Thyroid gland (tissue), 4 donors: ENCODE data around the gene SLC12A8. TPM values are rescaled to one million over a fixed set of nuclear protein-coding genes. Genes with fewer than 3 reads are reported as not detected.

Experiments used
- DNase-seq, 2 donors: peaks; one replicate each; pipeline ENCODE4 v3.0.0-alpha.2; 2019
- H3K27ac ChIP-seq, 3 donors: fragments of 200-600 bp; sonication (generic); 1 replicate in 2 of 3; 2 replicates in 1 of 3; pipeline ENCODE4 v1.5.1; 2016 to 2019; ENCODE audit warnings: mild to moderate bottlenecking in 1 of 3, moderate library complexity in 1 of 3
- H3K27me3 ChIP-seq: fragments of 200-600 bp; sonication (generic); one replicate; pipeline ENCODE4 v1.5.1; 2019
- H3K36me3 ChIP-seq, 2 donors: fragments of 200-600 bp; sonication (generic); one replicate each; pipeline ENCODE4 v1.5.1; 2016 to 2019
- H3K4me1 ChIP-seq, 2 donors: fragments of 200-600 bp; sonication (generic); one replicate each; pipeline ENCODE4 v1.5.1; 2017 to 2019
- H3K4me3 ChIP-seq, 3 donors: fragments of 200-600 bp; sonication (generic); replicated peaks in 1 of 3; 1 replicate in 2 of 3; 2 replicates in 1 of 3; pipeline ENCODE4 v1.5.1; 2016; ENCODE audit warnings: mild to moderate bottlenecking in 1 of 3
- H3K9me3 ChIP-seq: fragments of 200-600 bp; sonication (generic); one replicate; pipeline ENCODE4 v1.5.1; 2017
- POLR2A ChIP-seq, 2 donors: fragments of 450-650 bp; IDR thresholded peaks; one replicate each; pipeline ENCODE4 v1.6.1; 2017; ENCODE audit warnings: antibody characterized with exemption in 2 of 2, mild to moderate bottlenecking in 2 of 2, moderate library complexity in 1 of 2
- WGBS, 2 donors: methylation state at CpG; one replicate each; pipeline ENCODE4 v1.1.5; 2017; 5-methylcytosine and 5-hydroxymethylcytosine counted together
- intact Hi-C: fragments of 100-400 bp; cut with DNase I; formaldehyde crosslinking; loops from one replicate; pipeline ENCODE4 v1.15.1; 2023
- total RNA-seq, 4 donors: library from RNA; depleted of rRNA; stranded (reverse); fragments of >200 nt; gene quantifications; one replicate each; pipeline ENCODE4 v1.2.3, GENCODE V29; 2016
- TF ChIP-seq, protein P1 (sequence below), 6 experiments: fragments of 200-600 bp in 3 of 6; fragments of 450-650 bp in 3 of 6; sonication (generic) in 3 of 6; IDR thresholded peaks; one replicate each; pipeline ENCODE4 v1.5.1; 2016 to 2019; ENCODE audit warnings: antibody characterized with exemption in 6 of 6, mild to moderate bottlenecking in 2 of 6, inconsistent platforms in 1 of 6, moderate library complexity in 1 of 6

The SLC12A8 gene
- total RNA-seq, 4 donors from 2014 or later = 71.2 to 136 (median 99.2) TPM

DNA sequence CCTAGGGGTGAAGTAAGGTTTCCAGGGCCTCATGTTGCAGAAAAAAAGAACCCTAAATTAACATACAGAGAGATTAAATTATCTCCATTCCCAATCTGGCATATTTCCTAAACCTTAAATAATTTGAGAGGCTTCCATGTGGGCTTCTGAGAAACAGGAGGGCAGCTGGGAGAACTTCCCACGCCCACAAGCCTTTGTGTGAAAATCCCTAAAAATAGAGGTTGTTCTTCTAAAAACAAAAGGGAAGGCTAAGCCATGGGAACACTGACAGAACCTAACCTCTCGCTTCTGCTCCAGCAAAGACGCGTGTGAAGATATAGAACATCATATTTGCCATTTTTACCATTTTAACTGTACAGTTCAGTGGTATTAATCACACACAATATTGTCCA is 812 bp upstream of the SLC12A8 start:
- intact Hi-C loops = no loop called here
- WGBS, 2 donors = 89 to 93% methylated on average over 4 of the region's 4 CpGs

DNA sequence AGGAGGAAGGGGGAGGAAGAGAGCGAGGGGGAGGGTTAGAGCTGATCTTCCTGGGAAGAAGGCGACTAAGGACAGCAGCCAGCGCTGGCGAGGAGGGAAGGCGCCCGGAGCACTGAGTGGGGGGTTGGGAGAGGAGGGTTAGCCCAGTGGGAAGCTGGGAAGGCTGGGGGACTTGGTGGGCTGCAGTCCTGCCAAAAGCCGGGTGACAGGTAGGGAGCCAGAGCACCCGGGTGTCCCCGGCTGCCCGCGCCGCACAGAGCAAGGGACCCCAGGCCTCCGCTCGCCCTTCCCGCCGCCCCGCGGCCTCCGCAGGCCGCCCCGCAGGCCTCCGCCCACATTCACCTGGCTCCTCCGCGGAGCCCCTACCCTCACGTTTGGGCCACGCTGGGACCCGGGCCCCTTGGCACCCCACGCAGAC is 448 bp downstream of the SLC12A8 start:
- Histone ChIP-seq H3K9me3 (no peaks in the 10 kb centered on the region), H3K27ac (peak overlapping the region; percentile 48 to 73 (median 70)), H3K4me3 (peak overlapping the region; percentile 51 to 84 (median 54)), H3K36me3 (no peaks in the 10 kb centered on the region), H3K27me3 (no peaks in the 10 kb centered on the region), H3K4me1 (peaks cover 25 to 27% of the 10 kb centered on the region in 2 donors)
- TF ChIP-seq, protein P1, sequence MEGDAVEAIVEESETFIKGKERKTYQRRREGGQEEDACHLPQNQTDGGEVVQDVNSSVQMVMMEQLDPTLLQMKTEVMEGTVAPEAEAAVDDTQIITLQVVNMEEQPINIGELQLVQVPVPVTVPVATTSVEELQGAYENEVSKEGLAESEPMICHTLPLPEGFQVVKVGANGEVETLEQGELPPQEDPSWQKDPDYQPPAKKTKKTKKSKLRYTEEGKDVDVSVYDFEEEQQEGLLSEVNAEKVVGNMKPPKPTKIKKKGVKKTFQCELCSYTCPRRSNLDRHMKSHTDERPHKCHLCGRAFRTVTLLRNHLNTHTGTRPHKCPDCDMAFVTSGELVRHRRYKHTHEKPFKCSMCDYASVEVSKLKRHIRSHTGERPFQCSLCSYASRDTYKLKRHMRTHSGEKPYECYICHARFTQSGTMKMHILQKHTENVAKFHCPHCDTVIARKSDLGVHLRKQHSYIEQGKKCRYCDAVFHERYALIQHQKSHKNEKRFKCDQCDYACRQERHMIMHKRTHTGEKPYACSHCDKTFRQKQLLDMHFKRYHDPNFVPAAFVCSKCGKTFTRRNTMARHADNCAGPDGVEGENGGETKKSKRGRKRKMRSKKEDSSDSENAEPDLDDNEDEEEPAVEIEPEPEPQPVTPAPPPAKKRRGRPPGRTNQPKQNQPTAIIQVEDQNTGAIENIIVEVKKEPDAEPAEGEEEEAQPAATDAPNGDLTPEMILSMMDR (IDR thresholded peaks at IDR 0.05) = no peak
- TF ChIP-seq POLR2A (IDR thresholded peaks at IDR 0.05) = no peak
- intact Hi-C loops = no loop called here
- WGBS, 2 donors = 2 to 13% methylated on average over 10 to 11 of the region's 28 CpGs
- peak; percentile 46 to 53 for DNase-seq

More for the DNA sequence above, 812 bp upstream of the SLC12A8 start:
- no peak overlapping the region for H3K4me3 ChIP-seq
- no peaks in the 10 kb centered on the region for H3K27me3 ChIP-seq
- H3K9me3 ChIP-seq = no peaks in the 10 kb centered on the region
- DNase-seq = no peak
- no peak for TF ChIP-seq POLR2A (IDR thresholded peaks at IDR 0.05)
- TF ChIP-seq, protein P1 (IDR thresholded peaks at IDR 0.05) = no peak
- no peaks in the 10 kb centered on the region for H3K36me3 ChIP-seq
- H3K4me1 ChIP-seq = peaks cover 17 to 18% of the 10 kb centered on the region in 2 donors
- H3K27ac ChIP-seq = no peak overlapping the region

DNA sequence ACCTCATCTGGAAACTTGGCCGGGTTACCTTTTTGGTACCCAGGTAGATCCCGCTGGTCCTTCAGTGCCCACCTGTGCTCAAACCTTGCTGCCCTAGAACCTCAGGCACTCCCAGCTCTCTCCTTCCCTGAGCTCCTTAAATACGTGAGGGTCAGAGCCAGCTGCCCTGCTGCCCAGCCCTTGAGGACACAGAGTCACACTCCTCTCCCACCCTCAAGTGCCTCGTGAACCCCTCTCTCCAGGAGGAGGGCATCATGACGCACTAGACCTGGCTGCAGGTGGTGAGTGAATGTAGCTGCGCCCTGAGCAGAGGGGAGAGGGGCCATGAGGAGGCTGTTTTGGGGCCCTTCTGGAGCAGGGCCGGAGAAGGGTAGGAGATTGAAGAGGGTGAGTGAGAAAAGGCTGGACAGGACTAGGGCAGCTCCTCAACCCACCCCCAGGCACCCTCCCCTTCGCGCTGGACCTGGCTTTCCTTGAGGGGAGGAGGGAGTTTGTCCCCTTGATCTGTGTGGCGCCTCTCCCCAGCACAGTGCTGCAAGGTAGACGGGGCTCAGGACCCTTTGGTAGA is 941 bp downstream of the SLC12A8 start:
- TF ChIP-seq, protein P1 (IDR thresholded peaks at IDR 0.05) = no peak
- peak in 1 of 2 donors; percentile 46 for TF ChIP-seq POLR2A (IDR thresholded peaks at IDR 0.05)
- Histone ChIP-seq H3K27ac (peak overlapping the region; percentile 48 to 73 (median 70)), H3K9me3 (no peaks in the 10 kb centered on the region), H3K27me3 (no peaks in the 10 kb centered on the region), H3K4me1 (peaks cover 25 to 32% of the 10 kb centered on the region in 2 donors), H3K4me3 (peak overlapping the region in 2 of 3 donors; percentile 51 to 84), H3K36me3 (no peaks in the 10 kb centered on the region)
- intact Hi-C loops = no loop called here
- WGBS, 2 donors = 29 to 42% methylated on average over 11 of the region's 11 CpGs
- peak; percentile 43 to 55 for DNase-seq

DNA sequence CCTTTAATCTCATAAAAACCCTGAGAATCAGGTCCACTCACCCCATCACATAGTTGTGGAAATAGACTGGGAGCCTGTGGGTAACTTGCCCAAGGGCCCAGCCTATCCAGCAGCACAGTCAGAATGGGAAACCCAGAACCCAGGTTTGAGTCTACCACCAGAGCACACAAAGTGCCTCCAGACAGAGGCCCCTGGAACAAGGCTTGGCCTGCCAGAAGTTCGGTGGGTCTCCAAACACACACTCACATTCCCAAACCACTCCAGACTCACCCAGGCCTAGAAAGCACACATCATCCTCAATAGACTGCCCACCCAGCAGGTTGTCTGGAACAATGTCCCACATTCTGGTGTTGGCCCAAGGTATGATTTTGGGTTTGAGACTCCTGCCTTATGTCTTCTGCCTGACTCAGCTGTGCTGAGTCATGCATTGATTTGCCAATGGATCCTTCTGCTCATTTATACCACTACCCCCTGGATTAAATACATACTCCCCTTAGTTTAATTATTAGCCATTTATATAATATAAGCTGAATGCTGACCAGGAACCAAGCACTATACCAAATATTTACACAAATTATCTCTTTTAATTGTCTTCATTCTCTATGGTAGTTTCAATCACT is 4.5 kb downstream of the SLC12A8 start:
- DNase-seq = peak in 1 of 2 donors; percentile 32
- H3K27ac ChIP-seq = peak overlapping the region; percentile 43 to 72 (median 72)
- H3K36me3 ChIP-seq = no peaks in the 10 kb centered on the region
- peaks cover 23 to 30% of the 10 kb centered on the region in 2 donors for H3K4me1 ChIP-seq
- H3K4me3 ChIP-seq = no peak overlapping the region
- 67 to 75% methylated on average over 1 of the region's 1 CpG for WGBS, 2 donors
- no peak for TF ChIP-seq POLR2A (IDR thresholded peaks at IDR 0.05)
- TF ChIP-seq, protein P1 (IDR thresholded peaks at IDR 0.05) = no peak
- no peaks in the 10 kb centered on the region for H3K9me3 ChIP-seq
- intact Hi-C loops = no loop called here
- no peaks in the 10 kb centered on the region for H3K27me3 ChIP-seq

DNA sequence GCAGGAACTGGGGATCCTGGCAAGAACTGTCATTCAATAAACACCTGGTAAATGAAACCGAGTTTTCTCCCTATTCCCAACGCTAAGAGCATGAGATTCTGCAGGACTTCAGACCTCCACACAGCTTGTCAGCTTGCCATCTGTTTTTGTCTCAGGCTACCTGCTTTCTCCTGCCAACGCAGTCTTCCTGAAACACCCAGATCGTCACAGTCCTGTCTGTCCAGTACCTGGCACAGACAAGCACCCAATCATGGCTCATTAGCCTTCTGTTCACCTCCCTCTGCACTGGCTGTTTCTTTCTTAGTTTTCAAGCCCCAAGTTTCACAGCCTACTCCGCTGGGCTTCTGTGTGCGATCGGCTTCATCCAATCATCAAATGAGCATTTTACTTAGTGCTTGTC is 5.0 kb downstream of the SLC12A8 start:
- WGBS, 2 donors = 41 to 54% methylated on average over 7 of the region's 7 CpGs
- Histone ChIP-seq H3K9me3 (no peaks in the 10 kb centered on the region), H3K4me3 (no peak overlapping the region), H3K27me3 (no peaks in the 10 kb centered on the region), H3K4me1 (peaks cover 19 to 24% of the 10 kb centered on the region in 2 donors), H3K27ac (peak overlapping the region; percentile 43 to 72 (median 72)), H3K36me3 (no peaks in the 10 kb centered on the region)
- peak in 1 of 2 donors; percentile 63 for TF ChIP-seq POLR2A (IDR thresholded peaks at IDR 0.05)
- TF ChIP-seq, protein P1 (IDR thresholded peaks at IDR 0.05) = no peak
- intact Hi-C loops = no loop called here
- DNase-seq = peak; percentile 79 to 80
